ENCODE measurements around the gene AHSG. TPM values are rescaled to one million over a fixed set of nuclear protein-coding genes. Genes with fewer than 3 reads are reported as not detected.
A peak's percentile ranks its signal among the peaks of the same experiment; 100 is the strongest.
"Not testable (repeated sequence)": the region's sequence is repeated elsewhere in the genome, so short reads cannot be mapped to it uniquely, and the experiment has no call there.

Gene AHSG, protein sequence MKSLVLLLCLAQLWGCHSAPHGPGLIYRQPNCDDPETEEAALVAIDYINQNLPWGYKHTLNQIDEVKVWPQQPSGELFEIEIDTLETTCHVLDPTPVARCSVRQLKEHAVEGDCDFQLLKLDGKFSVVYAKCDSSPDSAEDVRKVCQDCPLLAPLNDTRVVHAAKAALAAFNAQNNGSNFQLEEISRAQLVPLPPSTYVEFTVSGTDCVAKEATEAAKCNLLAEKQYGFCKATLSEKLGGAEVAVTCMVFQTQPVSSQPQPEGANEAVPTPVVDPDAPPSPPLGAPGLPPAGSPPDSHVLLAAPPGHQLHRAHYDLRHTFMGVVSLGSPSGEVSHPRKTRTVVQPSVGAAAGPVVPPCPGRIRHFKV
- total RNA-seq (under 1 TPM in 1 of 5 donors, not detected in 4; 0.92 TPM), polyA plus RNA-seq (not detected)
- long read RNA-seq, donor 1, partial matches to known transcripts, result 0 of 2 reads
- long read RNA-seq, donor 1, other reads (novel, unspliced or antisense), result 0 of 2 reads
- long read RNA-seq, donor 2, partial matches to known transcripts, result 0 of 1 reads
- long read RNA-seq, donor 2, other reads (novel, unspliced or antisense), result 0 of 1 reads
- long read RNA-seq, donor 3, result 0 reads
- long read RNA-seq, donor 4, result 0 reads
- long read RNA-seq, donor 5, partial matches to known transcripts, result 0 of 2 reads
- long read RNA-seq, donor 5, other reads (novel, unspliced or antisense), result 0 of 2 reads
- long read RNA-seq, donor 6, result 0 reads
- long read RNA-seq, donor 7, partial matches to known transcripts, result 0 of 1 reads
- long read RNA-seq, donor 7, other reads (novel, unspliced or antisense), result 0 of 1 reads
- long read RNA-seq, donor 8, result 0 reads
- long read RNA-seq, donor 9, partial matches to known transcripts, result 0 of 3 reads
- long read RNA-seq, donor 9, other reads (novel, unspliced or antisense), result 0 of 3 reads
- long read RNA-seq, donor 10, partial matches to known transcripts, result 0 of 1 reads
- long read RNA-seq, donor 10, other reads (novel, unspliced or antisense), result 0 of 1 reads

GRCh38 chr3:186612721-186613636 is at the start of gene AHSG:
Gene AHSG, plus strand, starts transcription at chr3:186613060. Its CDS starts 82 bp downstream, at chr3:186613142.
- intact Hi-C loops (cut with DNase I; ENCODE audit: low total_unique reads), result no loop called here
- H3K27ac ChIP-seq, result no peak within 1 kb of the TSS
- no peak within 1 kb of the TSS for H3K4me3 ChIP-seq
- no peaks in the 10 kb centered on the region for H3K36me3 ChIP-seq
- WGBS, 5 donors, result 78 to 88% (median 85%) methylated on average over 7 of the region's 7 CpGs
- no peaks in the 10 kb centered on the region for H3K9me3 ChIP-seq
- H3K27me3 ChIP-seq, result peaks cover 0 to 37% (median 6%) of the 10 kb centered on the region in 3 donors
- peaks cover 4 to 19% (median 14%) of the 10 kb centered on the region in 4 donors for H3K4me1 ChIP-seq
- no peak for TF ChIP-seq POLR2A (IDR thresholded peaks at IDR 0.05)
- TF ChIP-seq CTCF (IDR thresholded peaks at IDR 0.05), result no peak
- no peak for TF ChIP-seq EP300 (IDR thresholded peaks at IDR 0.05)
- no peak for TF ChIP-seq POLR2AphosphoS5 (IDR thresholded peaks at IDR 0.05)
- no peak for DNase-seq

DNA sequence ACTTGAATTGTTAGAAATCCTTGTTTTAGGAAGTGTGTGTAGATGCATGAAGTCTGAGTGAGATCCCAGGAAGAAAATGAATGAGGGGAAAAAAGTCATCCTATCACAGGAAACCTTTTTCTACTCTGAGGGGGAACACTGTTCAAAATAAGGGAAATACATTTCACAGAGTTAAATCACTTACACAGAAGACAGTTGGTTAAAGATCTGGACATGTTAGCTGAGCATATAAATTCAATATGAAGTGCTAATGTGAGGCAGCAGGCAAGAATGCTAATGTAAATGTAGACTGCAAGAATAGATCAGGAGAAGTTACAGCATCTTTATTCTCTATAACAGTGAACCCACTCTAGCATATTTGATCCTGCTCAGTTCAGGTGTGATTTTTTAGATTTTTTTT is 48.3 kb upstream of the AHSG start:
- Histone ChIP-seq H3K27ac (no peak overlapping the region), H3K27me3 (no peaks in the 10 kb centered on the region), H3K9me3 (no peaks in the 10 kb centered on the region), H3K36me3 (peaks cover 0 to 23% (median 21%) of the 10 kb centered on the region in 4 donors), H3K4me3 (no peak overlapping the region), H3K4me1 (peaks cover 12 to 77% (median 47%) of the 10 kb centered on the region in 4 donors)
- no peak for TF ChIP-seq POLR2AphosphoS5 (IDR thresholded peaks at IDR 0.05)
- DNase-seq, result no peak
- intact Hi-C loops (cut with DNase I; ENCODE audit: low total_unique reads), result no loop called here

GRCh38 chr3:186566772-186567071 is 46.1 kb upstream of the AHSG start:
- Histone ChIP-seq H3K36me3 (peaks cover 0 to 22% (median 17%) of the 10 kb centered on the region in 4 donors), H3K9me3 (no peaks in the 10 kb centered on the region), H3K4me1 (peaks cover 23 to 80% (median 55%) of the 10 kb centered on the region in 4 donors), H3K27ac (peak overlapping the region; percentile 84 to 93 (median 92)), H3K27me3 (no peaks in the 10 kb centered on the region), H3K4me3 (peak overlapping the region; percentile 61 to 94 (median 82))
- no peak for DNase-seq
- WGBS, 5 donors, result 0 to 1% (median 0%) methylated on average over 12 to 14 of the region's 14 CpGs
- no peak for TF ChIP-seq CTCF (IDR thresholded peaks at IDR 0.05)
- no peak for TF ChIP-seq POLR2AphosphoS5 (IDR thresholded peaks at IDR 0.05)
- no peak for TF ChIP-seq EP300 (IDR thresholded peaks at IDR 0.05)
- no peak for TF ChIP-seq POLR2A (IDR thresholded peaks at IDR 0.05)
- intact Hi-C loops (cut with DNase I; ENCODE audit: low total_unique reads), result no loop called here

DNA sequence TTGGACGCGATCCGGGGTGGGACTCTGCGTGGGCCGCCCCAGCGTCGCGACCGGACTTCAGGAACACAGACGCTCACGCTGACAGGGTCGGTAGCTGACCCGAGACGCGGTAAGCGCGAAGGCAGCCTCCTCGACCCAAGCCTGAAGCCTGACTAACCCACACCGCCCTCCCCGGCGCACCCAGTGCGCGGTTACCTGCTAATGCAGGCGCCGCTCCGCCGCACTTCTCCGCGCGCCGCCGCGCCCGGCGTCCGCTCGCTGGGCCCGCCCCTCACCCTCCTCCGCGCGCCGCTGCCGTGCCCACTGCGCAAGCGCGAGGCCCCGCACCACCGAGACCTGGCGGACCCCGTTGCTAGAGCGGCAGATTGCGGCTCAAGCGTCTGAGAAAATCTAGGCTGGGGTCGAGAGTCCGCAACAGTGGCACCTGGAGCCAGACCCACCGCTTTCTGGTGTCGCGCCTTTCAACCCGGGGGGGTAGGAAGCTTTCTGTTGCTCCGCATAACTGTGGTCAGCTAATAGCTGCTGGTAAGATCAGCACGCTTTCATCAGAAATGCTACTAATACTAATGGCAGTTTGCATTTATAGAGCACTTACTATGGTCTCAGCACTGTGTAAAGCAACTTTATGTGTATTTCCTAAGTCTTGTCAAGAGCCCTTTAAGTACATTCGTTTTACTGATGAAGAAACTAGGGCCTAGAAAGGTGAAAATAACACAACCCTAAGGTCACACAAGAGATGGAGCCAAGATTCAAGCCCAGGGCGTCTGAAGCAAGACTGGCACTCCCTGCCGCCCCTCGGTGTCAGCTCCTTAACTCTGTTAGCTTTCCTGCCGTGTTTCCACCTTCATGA is 45.6 kb upstream of the AHSG start, which contains the start of gene TBCCD1:
TSS of gene TBCCD1 (minus strand) at position 268 of the 850 bp plus-strand sequence. CDS start 3,010 bp downstream, outside the sequence.
- peak; percentile 95 to 97 for DNase-seq
- H3K27me3 ChIP-seq, result no peaks in the 10 kb centered on the region
- peaks cover 26 to 82% (median 58%) of the 10 kb centered on the region in 4 donors for H3K4me1 ChIP-seq
- H3K9me3 ChIP-seq, result no peaks in the 10 kb centered on the region
- peak in 1 of 4 donors; percentile 76 for TF ChIP-seq POLR2A (IDR thresholded peaks at IDR 0.05)
- no peak for TF ChIP-seq EP300 (IDR thresholded peaks at IDR 0.05)
- TF ChIP-seq CTCF (IDR thresholded peaks at IDR 0.05), result no peak
- TF ChIP-seq POLR2AphosphoS5 (IDR thresholded peaks at IDR 0.05), result peak; percentile 79 to 96 (median 96)
- H3K27ac ChIP-seq, result peak within 1 kb of the TSS; percentile 84 to 93 (median 92)
- H3K4me3 ChIP-seq, result peak within 1 kb of the TSS; percentile 61 to 94 (median 82)
- peaks cover 5 to 23% (median 14%) of the 10 kb centered on the region in 4 donors for H3K36me3 ChIP-seq
- intact Hi-C loops (cut with DNase I; ENCODE audit: low total_unique reads), result no loop called here
- WGBS, 5 donors, result 0 to 1% (median 0%) methylated on average over 6 to 66 of the region's 66 CpGs

DNA sequence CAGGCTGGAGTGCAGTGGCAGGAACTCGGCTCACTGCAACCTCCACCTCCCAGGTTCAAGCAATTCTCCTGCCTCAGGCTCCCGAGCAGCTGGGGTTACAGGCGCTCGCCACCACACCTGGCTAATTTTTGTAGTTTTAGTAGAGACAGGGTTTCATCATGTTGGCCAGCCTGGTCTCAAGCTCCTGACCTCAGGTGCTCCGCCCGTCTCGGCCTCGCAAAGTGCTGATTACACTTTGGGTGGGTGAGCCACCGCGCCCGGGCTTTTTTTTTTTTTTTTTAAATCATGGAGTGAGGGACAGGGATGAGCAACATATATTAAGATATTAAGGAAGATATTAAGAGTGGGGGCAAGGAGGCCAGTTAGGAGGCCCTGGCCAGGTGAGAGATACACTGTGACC is 43.5 kb upstream of the AHSG start:
- peaks cover 26 to 79% (median 57%) of the 10 kb centered on the region in 4 donors for H3K4me1 ChIP-seq
- H3K4me3 ChIP-seq, result peak overlapping the region in 3 of 4 donors; percentile 82 to 92 (median 83)
- DNase-seq; intact Hi-C loops (cut with DNase I; ENCODE audit: low total_unique reads); H3K9me3 ChIP-seq; H3K27me3 ChIP-seq: not testable (repeated sequence)
- H3K27ac ChIP-seq, result peak overlapping the region in 3 of 5 donors; percentile 75 to 96 (median 96)
- H3K36me3 ChIP-seq, result peaks cover 14 to 24% (median 22%) of the 10 kb centered on the region in 4 donors
- 44 to 74% (median 62%) methylated on average over 11 of the region's 11 CpGs for WGBS, 5 donors
